ENCODE measurements around the gene D2HGDH. TPM values are rescaled to one million over a fixed set of nuclear protein-coding genes. Genes with fewer than 3 reads are reported as not detected.
"Not testable (repeated sequence)": the region's sequence is repeated elsewhere in the genome, so short reads cannot be mapped to it uniquely, and the experiment has no call there.

Gene D2HGDH
- polyA plus RNA-seq, 1 donor from 2014 or later, result 7.7 TPM

DNA sequence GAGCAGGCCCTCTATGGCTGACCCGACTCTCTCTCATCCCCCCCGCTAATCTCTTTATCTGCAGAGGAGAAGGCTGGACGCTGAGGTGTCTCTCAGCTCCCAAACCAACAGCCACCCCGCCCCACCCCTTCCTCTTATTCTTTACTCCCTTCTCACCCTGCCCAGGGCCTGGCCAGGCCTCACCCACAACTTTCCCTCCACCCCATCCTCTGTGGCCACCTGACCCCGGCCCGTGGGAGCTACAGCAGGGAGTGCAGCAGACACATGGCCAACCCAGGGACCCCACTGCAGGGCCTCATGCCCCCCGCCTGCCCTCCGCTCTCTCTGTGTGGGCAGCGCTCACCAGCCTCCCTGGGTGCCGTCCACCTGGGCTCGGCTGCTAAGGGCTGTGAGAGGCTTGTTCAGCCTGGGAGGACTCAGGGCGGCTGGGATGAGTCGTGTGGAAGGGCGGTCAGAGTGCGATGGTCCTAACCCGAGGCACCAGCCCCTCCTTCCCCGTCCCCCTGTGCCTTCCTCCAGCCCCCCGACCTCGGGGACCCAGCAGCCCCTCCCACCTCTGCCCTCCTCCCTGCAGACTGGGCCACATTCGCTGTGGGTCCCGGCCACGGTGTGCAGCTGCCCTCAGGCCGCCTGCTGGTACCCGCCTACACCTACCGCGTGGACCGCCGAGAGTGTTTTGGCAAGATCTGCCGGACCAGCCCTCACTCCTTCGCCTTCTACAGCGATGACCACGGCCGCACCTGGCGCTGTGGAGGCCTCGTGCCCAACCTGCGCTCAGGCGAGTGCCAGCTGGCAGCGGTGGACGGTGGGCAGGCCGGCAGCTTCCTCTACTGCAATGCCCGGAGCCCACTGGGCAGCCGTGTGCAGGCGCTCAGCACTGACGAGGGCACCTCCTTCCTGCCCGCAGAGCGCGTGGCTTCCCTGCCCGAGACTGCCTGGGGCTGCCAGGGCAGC lies 81.3 kb downstream of the D2HGDH start:
- peak overlapping the region in 1 of 3 donors; percentile 63 for H3K27ac Mint-ChIP-seq
- H3K27me3 Mint-ChIP-seq, result peaks cover 23% of the 10 kb centered on the region
- peaks cover 2% of the 10 kb centered on the region for H3K36me3 Mint-ChIP-seq
- peak overlapping the region in 1 of 4 donors; percentile 70 for H3K4me3 Mint-ChIP-seq
- H3K9me3 Mint-ChIP-seq, result no peaks in the 10 kb centered on the region
- H3K4me1 Mint-ChIP-seq, result peaks cover 4 to 10% (median 8%) of the 10 kb centered on the region in 3 donors

DNA sequence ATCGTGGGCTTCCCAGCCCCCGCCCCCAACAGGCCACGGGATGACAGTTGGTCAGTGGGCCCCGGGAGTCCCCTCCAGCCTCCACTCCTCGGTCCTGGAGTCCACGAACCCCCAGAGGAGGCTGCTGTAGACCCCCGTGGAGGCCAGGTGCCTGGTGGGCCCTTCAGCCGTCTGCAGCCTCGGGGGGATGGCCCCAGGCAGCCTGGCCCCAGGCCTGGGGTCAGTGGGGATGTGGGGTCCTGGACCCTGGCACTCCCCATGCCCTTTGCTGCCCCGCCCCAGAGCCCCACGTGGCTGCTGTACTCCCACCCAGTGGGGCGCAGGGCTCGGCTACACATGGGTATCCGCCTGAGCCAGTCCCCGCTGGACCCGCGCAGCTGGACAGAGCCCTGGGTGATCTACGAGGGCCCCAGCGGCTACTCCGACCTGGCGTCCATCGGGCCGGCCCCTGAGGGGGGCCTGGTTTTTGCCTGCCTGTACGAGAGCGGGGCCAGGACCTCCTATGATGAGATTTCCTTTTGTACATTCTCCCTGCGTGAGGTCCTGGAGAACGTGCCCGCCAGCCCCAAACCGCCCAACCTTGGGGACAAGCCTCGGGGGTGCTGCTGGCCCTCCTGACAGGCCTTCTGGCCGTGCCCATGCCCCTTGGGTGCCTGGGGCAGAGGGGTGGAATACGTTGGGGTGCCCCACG lies 82.1 kb downstream of the D2HGDH start:
- H3K4me1 Mint-ChIP-seq, result peaks cover 4 to 10% (median 8%) of the 10 kb centered on the region in 3 donors
- no peaks in the 10 kb centered on the region for H3K9me3 Mint-ChIP-seq
- H3K27me3 Mint-ChIP-seq, result peaks cover 26% of the 10 kb centered on the region
- peaks cover 2% of the 10 kb centered on the region for H3K36me3 Mint-ChIP-seq
- H3K4me3 Mint-ChIP-seq, result no peak overlapping the region
- H3K27ac Mint-ChIP-seq, result peak overlapping the region in 1 of 3 donors; percentile 96

DNA sequence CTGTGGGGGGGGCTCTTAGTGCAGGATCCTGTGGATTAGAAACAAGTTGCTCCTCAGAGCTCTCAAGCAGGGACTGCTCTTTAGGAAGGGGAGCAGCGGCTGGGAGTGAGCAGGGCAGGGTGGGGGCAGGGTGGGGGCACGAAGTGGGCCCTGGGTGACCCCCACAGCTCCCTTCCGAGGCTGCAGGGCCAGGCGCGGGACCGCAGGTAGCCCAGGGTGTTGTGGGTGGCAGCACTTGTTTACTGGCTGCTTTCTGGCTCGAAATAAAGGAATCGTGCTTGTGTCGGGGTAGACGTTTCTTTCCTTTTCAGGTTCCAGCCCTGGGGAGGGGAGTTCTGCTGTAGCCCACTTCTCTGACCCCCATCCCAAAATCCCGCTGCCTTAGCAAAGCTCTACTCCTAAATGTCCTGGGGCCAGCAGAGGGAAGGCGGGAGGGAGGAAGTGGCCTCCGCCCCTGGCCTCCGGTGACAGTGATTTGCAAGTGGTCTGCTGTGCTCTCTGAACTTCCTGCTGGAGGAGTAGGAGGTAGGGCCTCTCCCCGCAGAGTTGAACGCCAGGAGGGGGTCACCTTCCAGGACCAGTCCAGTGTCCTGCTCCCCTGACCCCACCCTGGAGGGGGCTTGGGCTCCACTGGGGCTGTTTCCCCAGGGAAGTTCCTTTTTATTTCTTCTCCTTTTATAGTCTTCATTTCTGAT lies 82.8 kb downstream of the D2HGDH start:
- H3K4me1 Mint-ChIP-seq, result peaks cover 4 to 10% (median 8%) of the 10 kb centered on the region in 3 donors
- H3K36me3 Mint-ChIP-seq, result peaks cover 2% of the 10 kb centered on the region
- no peaks in the 10 kb centered on the region for H3K9me3 Mint-ChIP-seq
- H3K4me3 Mint-ChIP-seq, result peak overlapping the region in 3 of 4 donors; percentile 57 to 86 (median 82)
- H3K27ac Mint-ChIP-seq, result peak overlapping the region; percentile 67 to 96 (median 87)
- peaks cover 28% of the 10 kb centered on the region for H3K27me3 Mint-ChIP-seq

DNA sequence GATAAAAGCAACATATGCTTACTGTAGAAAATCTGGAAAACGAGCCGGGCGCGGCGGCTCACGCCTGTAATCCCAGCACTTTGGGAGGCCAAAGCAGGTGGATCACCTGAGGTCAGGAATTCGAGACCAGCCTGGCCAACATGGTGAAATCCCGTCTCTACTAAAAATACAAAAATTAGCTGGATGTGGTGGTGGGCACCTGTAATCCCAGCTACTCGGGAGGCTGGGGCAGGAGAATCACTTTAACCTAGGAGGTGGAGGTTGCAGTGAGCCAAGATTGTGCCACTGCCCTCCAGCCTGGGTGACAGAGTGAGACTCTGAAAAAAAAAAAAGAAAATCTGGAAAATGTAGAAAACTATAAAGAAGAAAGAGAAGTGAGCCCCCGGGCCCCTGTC lies 83.4 kb downstream of the D2HGDH start:
- Mint-ChIP-seq H3K4me1 (peaks cover 4 to 13% (median 8%) of the 10 kb centered on the region in 3 donors), H3K27me3 (peaks cover 28% of the 10 kb centered on the region), H3K4me3 (peak overlapping the region in 3 of 4 donors; percentile 57 to 82 (median 57)), H3K27ac (peak overlapping the region; percentile 67 to 96 (median 87))
- not testable (repeated sequence) for H3K9me3 Mint-ChIP-seq, H3K36me3 Mint-ChIP-seq

Other genes starting within 250 kb of the D2HGDH start
- 90.5 TPM for gene STK25, start 226.0 kb upstream of the D2HGDH start, polyA plus RNA-seq
- 0.08 TPM for gene BOK, start 175.9 kb upstream of the D2HGDH start, polyA plus RNA-seq
- 39.6 TPM for gene THAP4, start 97.5 kb upstream of the D2HGDH start, polyA plus RNA-seq
- 59.3 TPM for gene ATG4B, start 96.9 kb upstream of the D2HGDH start, polyA plus RNA-seq
- gene DTYMK, start 47.8 kb upstream of the D2HGDH start, polyA plus RNA-seq, result 40.5 TPM
- gene ING5, start 32.6 kb upstream of the D2HGDH start, polyA plus RNA-seq, result 34.0 TPM
- not detected for gene GAL3ST2, start 42.2 kb downstream of the D2HGDH start, polyA plus RNA-seq
- gene NEU4, start 74.6 kb downstream of the D2HGDH start, polyA plus RNA-seq, result not detected
- 0.19 TPM for gene PDCD1, start 124.3 kb downstream of the D2HGDH start, polyA plus RNA-seq
- not detected for gene RTP5, start 135.1 kb downstream of the D2HGDH start, polyA plus RNA-seq

Measured in IgD-negative memory B cell (primary cell).